Nephron progenitor cell (in vitro differentiated cells): ENCODE measurements around the gene ISY1.

Experiments used
- DNase-seq: peaks from one replicate; pipeline ENCODE4 v3.0.0; 2021
- H3K27ac Mint-ChIP-seq: 2 replicates; pipeline ENCODE4 v1.8.0; 2021; ENCODE audit warnings: mild to moderate bottlenecking, moderate library complexity, mixed read lengths
- H3K27me3 Mint-ChIP-seq: 2 replicates; pipeline ENCODE4 v1.8.0; 2021; ENCODE audit warnings: mild to moderate bottlenecking, low read depth, mixed read lengths; ENCODE audit not compliant: poor library complexity
- H3K36me3 Mint-ChIP-seq: 2 replicates; pipeline ENCODE4 v1.8.0; 2021; ENCODE audit warnings: low read depth, mixed read lengths
- H3K4me1 Mint-ChIP-seq: 2 replicates; pipeline ENCODE4 v1.8.0; 2021; ENCODE audit warnings: mixed read lengths
- H3K4me3 Mint-ChIP-seq: 2 replicates; pipeline ENCODE4 v1.8.0; 2021; ENCODE audit warnings: mild to moderate bottlenecking, moderate library complexity, mixed read lengths
- H3K9me3 Mint-ChIP-seq: 2 replicates; pipeline ENCODE4 v1.8.0; 2021; ENCODE audit warnings: mild to moderate bottlenecking, moderate library complexity, mixed read lengths
- TF ChIP-seq, protein P1 (sequence below): fragments of 200-600 bp; sonication (generic); IDR thresholded peaks from 2 replicates; pipeline ENCODE4 v1.5.0; 2021; ENCODE audit warnings: antibody characterized with exemption

ISY1 gene

DNA sequence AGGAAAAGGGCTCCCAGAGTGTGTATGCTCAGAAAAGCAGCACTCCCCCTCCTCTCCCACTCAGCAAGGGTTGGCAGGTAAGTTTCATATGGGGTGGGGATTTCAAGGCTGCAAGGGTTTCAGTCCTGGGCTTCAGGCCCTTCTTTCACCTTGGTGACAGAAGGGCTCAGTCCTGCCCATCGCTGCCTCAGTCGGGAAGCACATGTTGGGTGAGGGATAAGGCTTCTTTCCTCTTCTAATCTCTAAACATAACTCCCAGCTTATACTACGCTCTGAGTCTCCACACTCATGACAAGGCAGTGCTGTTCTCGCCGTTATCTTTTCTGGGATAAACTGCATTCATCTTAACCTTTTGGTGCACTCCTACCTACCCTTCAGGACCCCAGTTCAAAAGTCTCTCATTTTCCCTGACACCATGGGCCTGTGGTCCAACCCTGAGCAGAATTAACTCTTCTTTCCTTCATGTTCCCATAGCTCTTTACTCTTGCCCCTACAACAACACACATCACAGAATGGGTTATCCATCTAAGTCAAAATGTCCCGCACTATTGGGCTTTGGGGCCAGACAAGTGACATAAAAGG lies 56.3 kb downstream of the ISY1 start:
- no peak for DNase-seq
- H3K9me3 Mint-ChIP-seq: peaks cover 6% of the 10 kb centered on the region
- TF ChIP-seq, protein P1, sequence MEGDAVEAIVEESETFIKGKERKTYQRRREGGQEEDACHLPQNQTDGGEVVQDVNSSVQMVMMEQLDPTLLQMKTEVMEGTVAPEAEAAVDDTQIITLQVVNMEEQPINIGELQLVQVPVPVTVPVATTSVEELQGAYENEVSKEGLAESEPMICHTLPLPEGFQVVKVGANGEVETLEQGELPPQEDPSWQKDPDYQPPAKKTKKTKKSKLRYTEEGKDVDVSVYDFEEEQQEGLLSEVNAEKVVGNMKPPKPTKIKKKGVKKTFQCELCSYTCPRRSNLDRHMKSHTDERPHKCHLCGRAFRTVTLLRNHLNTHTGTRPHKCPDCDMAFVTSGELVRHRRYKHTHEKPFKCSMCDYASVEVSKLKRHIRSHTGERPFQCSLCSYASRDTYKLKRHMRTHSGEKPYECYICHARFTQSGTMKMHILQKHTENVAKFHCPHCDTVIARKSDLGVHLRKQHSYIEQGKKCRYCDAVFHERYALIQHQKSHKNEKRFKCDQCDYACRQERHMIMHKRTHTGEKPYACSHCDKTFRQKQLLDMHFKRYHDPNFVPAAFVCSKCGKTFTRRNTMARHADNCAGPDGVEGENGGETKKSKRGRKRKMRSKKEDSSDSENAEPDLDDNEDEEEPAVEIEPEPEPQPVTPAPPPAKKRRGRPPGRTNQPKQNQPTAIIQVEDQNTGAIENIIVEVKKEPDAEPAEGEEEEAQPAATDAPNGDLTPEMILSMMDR: no peak
- no peaks in the 10 kb centered on the region for H3K27me3 Mint-ChIP-seq
- no peak overlapping the region for H3K4me3 Mint-ChIP-seq
- H3K27ac Mint-ChIP-seq: peak overlapping the region; percentile 18
- H3K36me3 Mint-ChIP-seq: peaks cover 14% of the 10 kb centered on the region
- peaks cover 40% of the 10 kb centered on the region for H3K4me1 Mint-ChIP-seq

- H3K4me1 Mint-ChIP-seq: peaks cover 40% of the 10 kb centered on the region
- H3K36me3 Mint-ChIP-seq: peaks cover 17% of the 10 kb centered on the region
- TF ChIP-seq, protein P1: no peak
- H3K27ac Mint-ChIP-seq: no peak overlapping the region
- no peak for DNase-seq
- no peak overlapping the region for H3K4me3 Mint-ChIP-seq
- H3K27me3 Mint-ChIP-seq: no peaks in the 10 kb centered on the region
- peaks cover 10% of the 10 kb centered on the region for H3K9me3 Mint-ChIP-seq
These were observed 56.8 kb downstream of the ISY1 start for GRCh38 chr3:129104051-129104450.

DNA sequence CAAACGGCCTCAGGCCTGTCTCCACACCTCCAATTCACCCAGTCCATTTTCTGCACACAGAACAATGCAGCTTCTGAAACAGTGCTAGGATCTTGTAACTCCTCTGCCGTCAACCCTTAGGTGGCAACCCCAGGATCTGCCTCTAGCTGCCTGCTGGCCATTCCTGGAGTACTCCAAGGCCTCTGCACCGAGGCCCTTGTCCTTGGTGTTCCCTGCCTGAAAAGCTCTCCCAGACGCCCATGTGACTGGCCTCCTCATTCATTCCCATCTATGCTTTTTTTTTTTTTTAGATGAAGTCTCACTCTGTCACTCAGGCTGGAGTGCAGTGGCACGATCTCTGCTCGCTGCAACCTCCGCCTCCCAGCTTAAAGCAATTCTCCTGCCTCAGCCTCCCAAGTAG lies 57.6 kb downstream of the ISY1 start:
- Mint-ChIP-seq H3K27ac (peak overlapping the region; percentile 40), H3K4me3 (no peak overlapping the region), H3K4me1 (peaks cover 37% of the 10 kb centered on the region), H3K36me3 (peaks cover 14% of the 10 kb centered on the region), H3K9me3 (peaks cover 12% of the 10 kb centered on the region), H3K27me3 (no peaks in the 10 kb centered on the region)
- no peak for DNase-seq
- TF ChIP-seq, protein P1: no peak

GRCh38 chr3:129101370-129102138 lies 59.3 kb downstream of the ISY1 start:
- H3K27ac Mint-ChIP-seq: peak overlapping the region; percentile 70
- TF ChIP-seq, protein P1: no peak
- H3K27me3 Mint-ChIP-seq: peaks cover 4% of the 10 kb centered on the region
- peaks cover 27% of the 10 kb centered on the region for H3K9me3 Mint-ChIP-seq
- peaks cover 30% of the 10 kb centered on the region for H3K36me3 Mint-ChIP-seq
- peaks cover 26% of the 10 kb centered on the region for H3K4me1 Mint-ChIP-seq
- DNase-seq: no peak
- H3K4me3 Mint-ChIP-seq: no peak overlapping the region

GRCh38 chr3:129100274-129100673 lies 60.6 kb downstream of the ISY1 start:
- Mint-ChIP-seq H3K4me3 (no peak overlapping the region), H3K9me3 (peaks cover 27% of the 10 kb centered on the region), H3K27ac (no peak overlapping the region), H3K27me3 (peaks cover 4% of the 10 kb centered on the region), H3K4me1 (peaks cover 22% of the 10 kb centered on the region), H3K36me3 (peaks cover 34% of the 10 kb centered on the region)
- TF ChIP-seq, protein P1: no peak
- no peak for DNase-seq
